Gastroesophageal sphincter (tissue), 3 donors: ENCODE results near the gene PBX1.

Experiments used
- CTCF ChIP-seq, 4 experiments: fragments of 200-600 bp in 2 of 4; fragments of 450-650 bp in 2 of 4; sonication (generic) in 1 of 4; IDR thresholded peaks; one replicate each; pipeline ENCODE4 v1.5.1; 2017 to 2019; ENCODE audit warnings: antibody characterized with exemption in 4 of 4, mild to moderate bottlenecking in 2 of 4, moderate library complexity in 2 of 4
- EP300 ChIP-seq: sonication (generic); formaldehyde crosslinking; IDR thresholded peaks from one replicate; pipeline ENCODE4 v1.6.1; 2017; ENCODE audit warnings: antibody characterized with exemption, mild to moderate bottlenecking
- POLR2A ChIP-seq, 2 donors: fragments of 450-650 bp; IDR thresholded peaks; one replicate each; pipeline ENCODE4 v1.6.1; 2017; ENCODE audit warnings: antibody characterized with exemption in 2 of 2, mild to moderate bottlenecking in 2 of 2, moderate library complexity in 1 of 2
- POLR2AphosphoS5 ChIP-seq: sonication (generic); formaldehyde crosslinking; IDR thresholded peaks from one replicate; pipeline ENCODE4 v1.6.1; 2017; ENCODE audit warnings: antibody characterized with exemption

GRCh38 chr1:164558461-164559341 lies at the start of gene PBX1:
- no peak for TF ChIP-seq CTCF (IDR thresholded peaks at IDR 0.05)
- peak; percentile 85 to 86 for TF ChIP-seq POLR2A (IDR thresholded peaks at IDR 0.05)
- TF ChIP-seq POLR2AphosphoS5, result peak; percentile 95
- no peak for TF ChIP-seq EP300
